ENCODE data around the gene PCDHB3. TPM values are rescaled to one million over a fixed set of nuclear protein-coding genes. Genes with fewer than 3 reads are reported as not detected.

The PCDHB3 gene
- total RNA-seq, 1 experiment from 2014 or later: 0.36 TPM

- Histone ChIP-seq H2AFZ (ENCODE audit: low read length) (peak overlapping the region; percentile 97), H3K27ac (ENCODE audit: low read length) (no peak overlapping the region), H4K20me1 (ENCODE audit: low read length) (no peaks in the 10 kb centered on the region), H3K27me3 (ENCODE audit: low read length) (no peaks in the 10 kb centered on the region), H3F3A (ENCODE audit: low read length, unreplicated experiment) (no peaks in the 10 kb centered on the region), H3K4me3 (ENCODE audit: low read length) (peak overlapping the region; percentile 64), H3K9ac (ENCODE audit: low read length) (peak overlapping the region; percentile 62), H3K4me2 (ENCODE audit: low read length) (peak overlapping the region; percentile 73), H3K79me2 (ENCODE audit: low read length) (no peaks in the 10 kb centered on the region), H3K4me1 (ENCODE audit: insufficient read depth, low read length) (no peaks in the 10 kb centered on the region), H3K9me2 (replicated peaks; ENCODE audit: low read length) (no peaks in the 10 kb centered on the region), H3K36me3 (ENCODE audit: low read depth, low read length) (peaks cover 3% of the 10 kb centered on the region; the same call in 1 of the 2 replicates), H3K9me3 (ENCODE audit: low read length) (0 out of 2 replicates have a peak, but pooled peaks cover 3% of the 10 kb centered on the region)
- TF ChIP-seq EZH2phosphoT487 (IDR thresholded peaks at IDR 0.05; ENCODE audit: borderline replicate concordance, low read length) (no peak), CTCF (conservative IDR thresholded peaks at IDR 0.05; ENCODE audit: low read depth, low read length) (peak; percentile 58), EZH2 (IDR thresholded peaks at IDR 0.05; ENCODE audit: low read length, unreplicated experiment) (no peak)
- intact Hi-C loops (cut with micrococcal nuclease): no loop called here
- peak; percentile 47 for DNase-seq
- ChIA-PET CTCF (interaction anchor here (0.5 to 0.6 kb wide), 2 partner anchors 15 to 113 kb away, joined by 4 read pairs; no protein-coding TSS in a partner anchor), POLR2A (ENCODE audit: unreplicated experiment) (no interaction called here)
- no TSS peak for BruUV-seq (replicated peaks)
- ATAC-seq: peak; percentile 64
Observed at GRCh38 chr5:141084487-141084989, 15.7 kb upstream of the PCDHB3 start.

GRCh38 chr5:141094481-141095262 is 5.6 kb upstream of the PCDHB3 start, which contains the start of gene PCDHB2:
Gene PCDHB2, plus strand, starts transcription at chr5:141094615. Its CDS starts 176 bp downstream, at chr5:141094791.
- Histone ChIP-seq H3K4me1 (ENCODE audit: insufficient read depth, low read length) (no peaks in the 10 kb centered on the region), H3K9me3 (ENCODE audit: low read length) (no peaks in the 10 kb centered on the region), H3K4me3 (ENCODE audit: low read length) (peak within 1 kb of the TSS; percentile 72), H3K4me2 (ENCODE audit: low read length) (peak within 1 kb of the TSS; percentile 72), H2AFZ (ENCODE audit: low read length) (peak within 1 kb of the TSS; percentile 90), H3K36me3 (ENCODE audit: low read depth, low read length) (peaks cover 3% of the 10 kb centered on the region; the same call in 1 of the 2 replicates), H3F3A (ENCODE audit: low read length, unreplicated experiment) (no peaks in the 10 kb centered on the region), H3K9me2 (replicated peaks; ENCODE audit: low read length) (no peaks in the 10 kb centered on the region), H3K79me2 (ENCODE audit: low read length) (0 out of 2 replicates have a peak, but pooled peaks cover 8% of the 10 kb centered on the region), H3K27me3 (ENCODE audit: low read length) (no peaks in the 10 kb centered on the region), H3K9ac (ENCODE audit: low read length) (peak within 1 kb of the TSS; percentile 70), H3K27ac (ENCODE audit: low read length) (no peak within 1 kb of the TSS), H4K20me1 (ENCODE audit: low read length) (no peaks in the 10 kb centered on the region)
- CTCF ChIA-PET: interaction anchor here (0.6 to 1.5 kb wide), 7 partner anchors 55 to 469 kb away, joined by 3 to 6 read pairs (median 4); partner anchors contain the start of genes PCDHB9 and PCDHGA1
- TF ChIP-seq CTCF (conservative IDR thresholded peaks at IDR 0.05; ENCODE audit: low read depth, low read length): peak; percentile 73
- no peak for TF ChIP-seq EZH2 (IDR thresholded peaks at IDR 0.05; ENCODE audit: low read length, unreplicated experiment)
- BruUV-seq (replicated peaks): TSS peak; percentile 72
- ATAC-seq (peak; percentile 97), DNase-seq (peak; percentile 81)
- intact Hi-C loops (cut with micrococcal nuclease): loop anchor here (2.0 to 5.0 kb wide), 3 partner anchors 93 to 466 kb away; partner anchors contain the start of genes PCDHB9 and PCDHGA5
- POLR2A ChIA-PET (ENCODE audit: unreplicated experiment): interaction anchor here (0.6 kb wide), 3 partner anchors 52 to 416 kb away, joined by 3 to 6 read pairs (median 3); no protein-coding TSS in a partner anchor

Data from PC-3 (cell line).